ENCODE measurements around the gene CLHC1. TPM values are rescaled to one million over a fixed set of nuclear protein-coding genes. Genes with fewer than 3 reads are reported as not detected.
A peak's percentile ranks its signal among the peaks of the same experiment; 100 is the strongest.

Gene CLHC1
- total RNA-seq, 1 experiment from 2014 or later: 9.2 TPM

DNA sequence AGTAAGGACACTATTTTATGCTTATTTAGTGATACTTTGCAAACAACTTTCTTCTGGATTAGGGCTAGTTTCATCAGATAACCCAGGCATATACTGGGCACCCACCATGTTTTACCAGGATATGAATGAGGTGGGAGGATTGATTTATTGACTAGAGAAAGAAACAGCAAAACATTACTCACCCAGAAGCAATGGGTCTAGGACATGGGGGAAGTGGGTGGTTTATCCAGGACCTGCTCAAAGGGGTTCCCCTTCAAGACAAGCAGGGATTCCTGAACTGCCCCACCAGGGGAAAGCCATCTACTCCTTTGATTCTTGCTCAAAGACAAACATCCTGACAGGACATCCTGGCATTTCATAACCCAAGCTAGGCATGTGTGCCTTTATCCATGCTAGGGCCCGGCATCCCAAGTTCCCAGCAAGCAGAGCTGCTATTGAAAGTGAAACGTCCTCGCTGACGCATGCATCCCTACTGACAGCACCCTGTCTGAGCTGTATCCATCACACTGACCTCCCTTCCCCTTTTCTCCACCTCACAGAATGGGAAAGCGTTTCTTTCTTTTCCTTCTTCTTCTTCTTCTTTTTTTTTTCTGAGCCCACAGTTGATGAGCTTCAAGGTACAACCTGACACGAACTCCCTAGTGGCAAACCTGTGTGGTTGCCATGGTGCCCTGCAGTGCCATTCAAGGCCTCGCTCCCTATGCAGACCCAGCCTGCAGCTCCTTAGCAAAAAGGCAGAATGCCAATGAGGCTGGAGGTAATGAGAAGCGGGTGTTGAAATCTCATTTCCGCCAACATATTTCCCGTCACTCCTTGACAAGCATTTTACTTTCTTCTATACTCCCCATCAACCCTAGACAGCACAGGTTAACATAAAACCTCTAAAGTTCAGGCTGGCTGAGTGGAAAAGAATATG is 70.5 kb downstream of the CLHC1 start:
- Histone ChIP-seq H3K27me3 (ENCODE audit: insufficient read depth, low read length) (no peaks in the 10 kb centered on the region), H2AK5ac (ENCODE audit: insufficient read length, low read length) (no peak overlapping the region), H3K9me3 (ENCODE audit: control insufficient read depth, low read depth, low read length) (no peaks in the 10 kb centered on the region), H3K79me1 (ENCODE audit: insufficient read depth, low read depth, low read length, poor library complexity, severe bottlenecking) (no peaks in the 10 kb centered on the region), H4K5ac (ENCODE audit: insufficient read length, low read depth, low read length) (no peak overlapping the region), H4K8ac (replicated peaks; ENCODE audit: insufficient read length, low read depth, low read length) (no peak overlapping the region), H3T11ph (ENCODE audit: low read length) (no peak overlapping the region), H3K27ac (ENCODE audit: insufficient read length, low read depth, low read length) (no peak overlapping the region), H3K56ac (ENCODE audit: insufficient read length, low read depth, low read length) (no peak overlapping the region), H2BK15ac (ENCODE audit: low read depth, low read length) (no peak overlapping the region), H3K4me1 (ENCODE audit: insufficient read depth, low read length) (peaks cover 11% of the 10 kb centered on the region; the same call in 1 of the 2 replicates), H3K9ac (ENCODE audit: extremely low read depth, insufficient read length, low read length) (no peak overlapping the region), H3K79me2 (ENCODE audit: insufficient read depth, low read length) (no peaks in the 10 kb centered on the region), H2BK20ac (ENCODE audit: low read depth, low read length, poor library complexity, severe bottlenecking) (no peak overlapping the region), H3K18ac (ENCODE audit: insufficient read length, low read depth, low read length) (no peak overlapping the region), H2BK120ac (ENCODE audit: low read depth, low read length, poor library complexity, severe bottlenecking) (no peak overlapping the region), H2BK12ac (ENCODE audit: insufficient read length, low read depth, low read length) (no peak overlapping the region), H3K14ac (ENCODE audit: insufficient read depth, low read length) (no peak overlapping the region), H4K20me1 (ENCODE audit: control insufficient read depth, insufficient read depth, insufficient read length) (no peaks in the 10 kb centered on the region), H3K4me2 (ENCODE audit: insufficient read depth, insufficient read length, low read length) (no peak overlapping the region), H3K4ac (ENCODE audit: low read depth, low read length) (no peak overlapping the region), H2BK5ac (ENCODE audit: insufficient read length, low read length) (no peak overlapping the region), H3K23me2 (ENCODE audit: insufficient read length, low read depth, low read length, poor library complexity, severe bottlenecking) (no peaks in the 10 kb centered on the region), H2AFZ (ENCODE audit: low read length) (no peak overlapping the region), H4K91ac (ENCODE audit: insufficient read length, low read depth, low read length) (no peak overlapping the region), H3K23ac (ENCODE audit: insufficient read length, low read depth, low read length) (no peak overlapping the region)
- TF ChIP-seq CTCF (conservative IDR thresholded peaks at IDR 0.05): no peak
- H3K4me3 Mint-ChIP-seq: no peak overlapping the region
- DNase-seq: no peak
- H3K27me3 Mint-ChIP-seq (ENCODE audit: low read depth): no peaks in the 10 kb centered on the region
- H3K4me1 Mint-ChIP-seq: peaks cover 52 to 56% of the 10 kb centered on the region in 2 experiments
- no peaks in the 10 kb centered on the region for H3K9me3 Mint-ChIP-seq
- H3K27ac Mint-ChIP-seq: peak overlapping the region in 1 of 3 experiments; percentile 11; a peak in 1 of 7 replicates
- no peaks in the 10 kb centered on the region for H3K36me3 Mint-ChIP-seq (ENCODE audit: insufficient read depth in 1 of 3, low read depth in 3 of 3)
- no CpG with 5 or more reads among the region's 10 CpGs for WGBS (ENCODE audit: extremely low coverage, insufficient read length, low lambda C conversion rate)

Data from H9 (cell line).